HepG2 (cell line): ENCODE results near the gene KDELR3. TPM values are rescaled to one million over a fixed set of nuclear protein-coding genes. Genes with fewer than 3 reads are reported as not detected.

Experiments used
- CTCF ChIP-seq: sonication (generic); formaldehyde crosslinking; IDR thresholded peaks from 2 replicates; pipeline ENCODE4 v1.5.0; 2020; ENCODE audit warnings: mild to moderate bottlenecking, missing genetic modification reagents, moderate library complexity
- GTF2F1 ChIP-seq: fragments of 150-350 bp; IDR thresholded peaks from 2 replicates; pipeline ENCODE4 v1.6.1; 2014; ENCODE audit warnings: low read length
- HBP1 ChIP-seq: IDR thresholded peaks from 2 replicates; pipeline ENCODE4 v1.6.1; 2016; ENCODE audit warnings: low read depth, control low read depth
- HCFC1 ChIP-seq: fragments of 150-350 bp; IDR thresholded peaks from 2 replicates; pipeline ENCODE4 v1.6.1; 2014; ENCODE audit warnings: low read depth, low read length
- JUNB ChIP-seq: sonication (generic); formaldehyde crosslinking; IDR thresholded peaks from 2 replicates; pipeline ENCODE4 v1.8.0; 2022; ENCODE audit warnings: missing genetic modification reagents, mild to moderate bottlenecking, borderline replicate concordance
- JUND ChIP-seq: sonication (generic); formaldehyde crosslinking; IDR thresholded peaks from 2 replicates; pipeline ENCODE4 v1.8.0; 2022; ENCODE audit warnings: mild to moderate bottlenecking, missing genetic modification reagents
- MAF1 ChIP-seq: sonication (generic); formaldehyde crosslinking; IDR thresholded peaks from 2 replicates; pipeline ENCODE4 v1.5.0; 2020; ENCODE audit warnings: missing genetic modification reagents, borderline replicate concordance
- MED1 ChIP-seq: sonication (generic); formaldehyde crosslinking; IDR thresholded peaks from 2 replicates; pipeline ENCODE4 v1.4.0; 2020; ENCODE audit warnings: missing genetic modification reagents
- RFX3 ChIP-seq: IDR thresholded peaks from 2 replicates; pipeline ENCODE4 v1.6.1; 2016; ENCODE audit warnings: missing biosample characterization, missing genetic modification reagents
- THAP11 ChIP-seq: IDR thresholded peaks from 2 replicates; pipeline ENCODE4 v1.6.1; 2016; ENCODE audit warnings: missing biosample characterization, missing genetic modification reagents
- ZBTB1 ChIP-seq: sonication (generic); formaldehyde crosslinking; IDR thresholded peaks from 2 replicates; pipeline ENCODE4 v1.4.0; 2020; ENCODE audit warnings: missing genetic modification reagents, borderline replicate concordance
- ZKSCAN5 ChIP-seq: sonication (generic); formaldehyde crosslinking; IDR thresholded peaks from 2 replicates; pipeline ENCODE4 v1.5.1; 2020; ENCODE audit warnings: mild to moderate bottlenecking, missing genetic modification reagents
- ZNF101 ChIP-seq: sonication (generic); formaldehyde crosslinking; IDR thresholded peaks from 2 replicates; pipeline ENCODE4 v1.4.0; 2020; ENCODE audit warnings: mild to moderate bottlenecking, low read depth, missing genetic modification reagents, borderline replicate concordance
- ZNF33B ChIP-seq: sonication (generic); formaldehyde crosslinking; IDR thresholded peaks from 2 replicates; pipeline ENCODE4 v1.5.1; 2020; ENCODE audit warnings: mild to moderate bottlenecking, missing genetic modification reagents
- ZNF446 ChIP-seq: sonication (generic); formaldehyde crosslinking; IDR thresholded peaks from 2 replicates; pipeline ENCODE4 v1.5.0; 2020; ENCODE audit warnings: mild to moderate bottlenecking, missing genetic modification reagents
- ZNF557 ChIP-seq: sonication (generic); formaldehyde crosslinking; IDR thresholded peaks from 2 replicates; pipeline ENCODE4 v1.4.0; 2020; ENCODE audit warnings: missing genetic modification reagents
- ZNF629 ChIP-seq: sonication (generic); formaldehyde crosslinking; conservative IDR thresholded peaks from 2 replicates; pipeline ENCODE4 v1.5.0; 2020; ENCODE audit warnings: missing genetic modification reagents
- ZNF644 ChIP-seq: IDR thresholded peaks from 2 replicates; pipeline ENCODE4 v1.6.1; 2016; ENCODE audit warnings: low read depth
- ZNF704 ChIP-seq: sonication (generic); formaldehyde crosslinking; IDR thresholded peaks from 2 replicates; pipeline ENCODE4 v1.8.1; 2023; ENCODE audit warnings: mild to moderate bottlenecking, inconsistent platforms, moderate library complexity, missing genetic modification reagents, borderline replicate concordance
- ZNF782 ChIP-seq: sonication (generic); formaldehyde crosslinking; IDR thresholded peaks from 2 replicates; pipeline ENCODE4 v1.4.0; 2020; ENCODE audit warnings: missing genetic modification reagents, mild to moderate bottlenecking, borderline replicate concordance
- ZNF792 ChIP-seq: IDR thresholded peaks from 2 replicates; pipeline ENCODE4 v1.6.1; 2016
- polyA plus RNA-seq, 8 experiments: library from polyadenylated mRNA; depleted of rRNA in 3 of 8; stranded (reverse) in 7 of 8; unstranded in 1 of 8; fragments of >200 nt; fragmentation: Illumina TruSeq in 4 of 8; extraction: Trizol in 4 of 8; gene quantifications; 2 replicates each; pipeline versions ENCODE4 v1.2.1 to v1.2.3, GENCODE V29; 2011 to 2016; ENCODE audit warnings: low read depth in 4 of 8, missing spikeins in 1 of 8, mixed read lengths in 1 of 8; ENCODE audit not compliant: insufficient read depth in 1 of 8
- total RNA-seq, 5 experiments: library from RNA; depleted of rRNA; stranded (reverse); fragments of >200 nt; fragmentation: Illumina TruSeq; extraction: Trizol; gene quantifications; 2 replicates each; pipeline ENCODE4 v1.2.3, GENCODE V29; 2016; ENCODE audit warnings: low read depth in 1 of 5
- TF ChIP-seq, protein P1 (sequence below): sonication (generic); formaldehyde crosslinking; IDR thresholded peaks from 2 replicates; pipeline ENCODE4 v1.4.0; 2020; ENCODE audit warnings: mild to moderate bottlenecking, missing genetic modification reagents
- TF ChIP-seq, protein P2 (sequence below): sonication (generic); formaldehyde crosslinking; IDR thresholded peaks from 2 replicates; pipeline ENCODE4 v1.8.0; 2022; ENCODE audit warnings: missing genetic modification reagents, low read depth, mild to moderate bottlenecking, borderline replicate concordance
- TF ChIP-seq, protein P3 (sequence below): sonication (generic); formaldehyde crosslinking; IDR thresholded peaks from 2 replicates; pipeline ENCODE4 v1.4.0; 2020; ENCODE audit warnings: missing genetic modification reagents

Gene KDELR3
- total and polyA plus RNA-seq, 2 of the 13 experiments (the other 11 are each of a cell fraction or from before 2014, with no cell fraction given): 24.2 to 65.7 TPM

- TF ChIP-seq GTF2F1: no peak
- no peak for TF ChIP-seq JUND
- no peak; the same call in 1 of the 2 replicates for TF ChIP-seq HCFC1
- TF ChIP-seq CTCF: peak; percentile 62
- TF ChIP-seq ZBTB1 (CRISPR knock-in tag): no peak
- no peak for TF ChIP-seq ZNF33B
- no peak for TF ChIP-seq JUNB (CRISPR knock-in tag)
- TF ChIP-seq ZNF704 (CRISPR knock-in tag): no peak
- no peak for TF ChIP-seq ZNF101 (CRISPR knock-in tag)
- TF ChIP-seq RFX3 (CRISPR knock-in tag): no peak; the same call in 1 of the 2 replicates
- TF ChIP-seq HBP1 (CRISPR knock-in tag): no peak
- TF ChIP-seq, protein P1, sequence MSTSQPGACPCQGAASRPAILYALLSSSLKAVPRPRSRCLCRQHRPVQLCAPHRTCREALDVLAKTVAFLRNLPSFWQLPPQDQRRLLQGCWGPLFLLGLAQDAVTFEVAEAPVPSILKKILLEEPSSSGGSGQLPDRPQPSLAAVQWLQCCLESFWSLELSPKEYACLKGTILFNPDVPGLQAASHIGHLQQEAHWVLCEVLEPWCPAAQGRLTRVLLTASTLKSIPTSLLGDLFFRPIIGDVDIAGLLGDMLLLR (CRISPR knock-in tag): no peak
- no peak for TF ChIP-seq ZNF446 (CRISPR knock-in tag)
- no peak for TF ChIP-seq ZKSCAN5 (CRISPR knock-in tag)
- TF ChIP-seq, protein P2, sequence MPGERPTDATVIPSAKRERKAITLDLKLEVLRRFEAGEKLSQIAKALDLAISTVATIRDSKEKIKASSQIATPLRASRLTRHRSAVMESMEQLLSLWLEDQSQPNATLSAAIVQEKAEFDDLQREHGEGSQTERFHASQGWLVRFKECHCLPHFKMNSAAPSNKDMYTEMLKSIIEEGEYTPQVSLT: no peak
- no peak for TF ChIP-seq ZNF557 (CRISPR knock-in tag)
- TF ChIP-seq ZNF792 (CRISPR knock-in tag): no peak
- TF ChIP-seq ZNF629: 0 out of 2 replicates have a peak, but pooled peaks have one; percentile 15
- TF ChIP-seq ZNF644 (CRISPR knock-in tag): no peak
- TF ChIP-seq, protein P3, sequence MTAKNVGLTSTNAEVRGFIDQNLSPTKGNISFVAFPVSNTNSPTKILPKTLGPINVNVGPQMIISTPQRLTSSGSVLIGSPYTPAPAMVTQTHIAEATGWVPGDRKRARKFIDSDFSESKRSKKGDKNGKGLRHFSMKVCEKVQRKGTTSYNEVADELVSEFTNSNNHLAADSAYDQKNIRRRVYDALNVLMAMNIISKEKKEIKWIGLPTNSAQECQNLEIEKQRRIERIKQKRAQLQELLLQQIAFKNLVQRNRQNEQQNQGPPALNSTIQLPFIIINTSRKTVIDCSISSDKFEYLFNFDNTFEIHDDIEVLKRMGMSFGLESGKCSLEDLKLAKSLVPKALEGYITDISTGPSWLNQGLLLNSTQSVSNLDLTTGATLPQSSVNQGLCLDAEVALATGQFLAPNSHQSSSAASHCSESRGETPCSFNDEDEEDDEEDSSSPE (CRISPR knock-in tag): peak; percentile 73
- 0 out of 2 replicates have a peak, but pooled peaks have one; percentile 21 for TF ChIP-seq MAF1 (CRISPR knock-in tag)
- peak; percentile 59 for TF ChIP-seq MED1 (CRISPR knock-in tag)
- TF ChIP-seq ZNF782 (CRISPR knock-in tag): peak; percentile 8; the same call in 1 of the 2 replicates
- TF ChIP-seq THAP11 (CRISPR knock-in tag): peak; percentile 70
Measured at GRCh38 chr22:38462960-38463784, 4.7 kb upstream of the KDELR3 start (continued).
